Loucy (cell line): ENCODE results near the gene ANG.

ENCODE experiments used
- EZH2phosphoT487 ChIP-seq: fragments of 200-600 bp; IDR thresholded peaks from 2 replicates; pipeline ENCODE4 v1.6.1; 2018; ENCODE audit warnings: antibody characterized with exemption, mild to moderate bottlenecking, moderate library complexity, borderline replicate concordance
- TF ChIP-seq, protein P1 (sequence below): fragments of 200-600 bp; sonication (generic); conservative IDR thresholded peaks from 2 replicates; pipeline ENCODE4 v1.5.1; 2014; ENCODE audit warnings: mild to moderate bottlenecking, antibody characterized with exemption, low read length

GRCh38 chr14:20682435-20683124 lies 6.0 kb upstream of the ANG start:
- TF ChIP-seq, protein P1, sequence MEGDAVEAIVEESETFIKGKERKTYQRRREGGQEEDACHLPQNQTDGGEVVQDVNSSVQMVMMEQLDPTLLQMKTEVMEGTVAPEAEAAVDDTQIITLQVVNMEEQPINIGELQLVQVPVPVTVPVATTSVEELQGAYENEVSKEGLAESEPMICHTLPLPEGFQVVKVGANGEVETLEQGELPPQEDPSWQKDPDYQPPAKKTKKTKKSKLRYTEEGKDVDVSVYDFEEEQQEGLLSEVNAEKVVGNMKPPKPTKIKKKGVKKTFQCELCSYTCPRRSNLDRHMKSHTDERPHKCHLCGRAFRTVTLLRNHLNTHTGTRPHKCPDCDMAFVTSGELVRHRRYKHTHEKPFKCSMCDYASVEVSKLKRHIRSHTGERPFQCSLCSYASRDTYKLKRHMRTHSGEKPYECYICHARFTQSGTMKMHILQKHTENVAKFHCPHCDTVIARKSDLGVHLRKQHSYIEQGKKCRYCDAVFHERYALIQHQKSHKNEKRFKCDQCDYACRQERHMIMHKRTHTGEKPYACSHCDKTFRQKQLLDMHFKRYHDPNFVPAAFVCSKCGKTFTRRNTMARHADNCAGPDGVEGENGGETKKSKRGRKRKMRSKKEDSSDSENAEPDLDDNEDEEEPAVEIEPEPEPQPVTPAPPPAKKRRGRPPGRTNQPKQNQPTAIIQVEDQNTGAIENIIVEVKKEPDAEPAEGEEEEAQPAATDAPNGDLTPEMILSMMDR = peak; percentile 31
- no peak for TF ChIP-seq EZH2phosphoT487
